ENCODE data around the gene SHD.
"Not testable (repeated sequence)": the region's sequence is repeated elsewhere in the genome, so short reads cannot be mapped to it uniquely, and the experiment has no call there.

SHD gene

DNA sequence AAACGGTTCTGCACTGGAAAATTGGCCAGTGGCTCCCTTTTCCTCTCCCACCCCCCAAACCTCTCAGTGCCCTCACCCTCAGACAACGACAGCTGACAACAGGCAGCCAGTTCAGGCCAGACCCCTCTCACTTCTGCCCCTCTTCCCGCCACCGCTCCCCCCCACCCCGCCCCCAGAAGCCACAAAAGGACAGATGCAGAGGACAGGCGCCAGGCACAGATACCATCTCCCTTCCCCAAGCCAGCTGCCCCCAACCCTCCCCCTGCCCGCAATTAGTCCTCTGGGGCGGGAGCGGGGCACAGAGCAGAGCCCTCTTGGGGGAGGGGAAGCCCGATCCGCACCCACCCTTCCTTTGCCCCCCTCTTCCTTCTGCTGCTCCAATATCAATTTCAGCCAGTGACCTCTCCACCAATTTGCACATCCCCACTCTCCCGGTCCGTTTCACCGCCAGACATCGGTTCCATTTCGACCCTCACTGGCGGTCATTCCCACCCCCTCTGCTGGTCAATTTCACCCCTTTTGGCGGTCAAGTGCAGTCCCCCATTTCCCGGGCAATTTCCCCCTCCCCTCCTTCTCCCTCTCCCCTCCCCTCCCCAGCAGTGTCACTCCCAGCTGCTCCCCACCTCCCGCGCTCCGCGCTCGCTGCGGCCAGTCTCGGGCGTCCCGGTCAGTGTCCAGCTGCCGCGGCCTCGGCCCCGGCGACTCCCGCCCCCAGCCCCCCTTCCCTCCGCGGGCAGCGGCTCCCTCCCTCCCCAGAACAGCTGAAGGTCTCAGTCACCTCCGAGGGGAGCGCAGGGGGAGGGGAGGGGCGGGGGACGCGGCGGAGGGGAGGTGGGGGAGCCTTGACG, at the start of gene SHD:
Gene SHD, plus strand, starts transcription at position 848 of the 848 bp plus-strand sequence. CDS start 798 bp downstream, outside the sequence.
- no peak for DNase-seq

DNA sequence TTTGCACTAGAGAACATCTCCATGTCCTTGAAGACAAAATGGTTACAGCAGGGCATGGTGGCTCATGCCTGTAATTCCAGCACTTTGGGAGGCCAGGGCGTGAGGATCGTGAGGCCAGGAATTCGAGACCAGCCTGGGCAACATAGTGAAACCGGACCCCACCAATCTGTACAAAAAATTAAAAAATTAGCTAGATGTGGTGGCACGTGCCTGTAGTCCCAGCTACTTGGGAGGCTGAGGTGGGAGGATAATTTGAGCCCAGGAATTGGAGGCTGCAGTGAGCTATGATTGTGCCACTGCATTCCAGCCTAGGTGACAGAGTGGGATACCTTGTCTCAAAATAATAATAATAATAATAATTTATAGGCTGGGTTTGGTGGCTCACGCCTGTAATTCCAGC, 48.8 kb upstream of the SHD start:
- not testable (repeated sequence) for DNase-seq

- not testable (repeated sequence) for DNase-seq
Measured at GRCh38 chr19:4231521-4231920, 47.5 kb upstream of the SHD start.

- DNase-seq = not testable (repeated sequence)
Measured at GRCh38 chr19:4232139-4232538, 46.9 kb upstream of the SHD start.

DNA sequence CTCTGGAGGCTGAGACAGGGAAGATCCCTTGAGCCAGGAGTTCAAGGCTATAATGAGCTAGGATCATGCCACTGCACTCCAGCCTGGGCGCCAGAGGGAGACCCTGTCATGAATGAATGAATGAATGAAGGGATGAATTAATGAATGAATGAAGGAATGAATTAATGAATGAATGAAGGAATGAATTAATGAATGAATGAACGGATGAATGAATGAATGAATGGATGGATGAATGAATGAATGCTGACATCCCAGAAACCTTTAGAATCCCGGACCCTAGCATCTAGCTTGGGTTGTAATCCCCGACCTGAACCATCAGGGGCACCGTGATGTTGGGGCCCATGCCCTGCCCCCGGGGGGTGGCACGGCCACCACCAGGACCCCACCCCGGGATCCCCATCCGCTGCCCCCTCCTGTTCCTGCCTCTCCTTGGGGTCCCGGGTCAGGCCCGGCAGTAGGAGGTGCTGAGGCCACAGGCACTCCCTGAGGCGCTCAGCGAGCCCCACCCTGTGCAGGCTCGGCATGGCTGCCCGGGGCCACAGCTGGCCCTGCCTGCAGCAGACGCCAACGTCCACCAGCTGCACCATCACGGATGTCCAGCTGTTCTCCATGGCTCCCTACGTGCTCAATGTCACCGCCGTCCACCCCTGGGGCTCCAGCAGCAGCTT, 46.3 kb upstream of the SHD start:
- no peak for DNase-seq

- DNase-seq = peak; percentile 0
Measured at GRCh38 chr19:4233282-4233853, 45.7 kb upstream of the SHD start.

DNA sequence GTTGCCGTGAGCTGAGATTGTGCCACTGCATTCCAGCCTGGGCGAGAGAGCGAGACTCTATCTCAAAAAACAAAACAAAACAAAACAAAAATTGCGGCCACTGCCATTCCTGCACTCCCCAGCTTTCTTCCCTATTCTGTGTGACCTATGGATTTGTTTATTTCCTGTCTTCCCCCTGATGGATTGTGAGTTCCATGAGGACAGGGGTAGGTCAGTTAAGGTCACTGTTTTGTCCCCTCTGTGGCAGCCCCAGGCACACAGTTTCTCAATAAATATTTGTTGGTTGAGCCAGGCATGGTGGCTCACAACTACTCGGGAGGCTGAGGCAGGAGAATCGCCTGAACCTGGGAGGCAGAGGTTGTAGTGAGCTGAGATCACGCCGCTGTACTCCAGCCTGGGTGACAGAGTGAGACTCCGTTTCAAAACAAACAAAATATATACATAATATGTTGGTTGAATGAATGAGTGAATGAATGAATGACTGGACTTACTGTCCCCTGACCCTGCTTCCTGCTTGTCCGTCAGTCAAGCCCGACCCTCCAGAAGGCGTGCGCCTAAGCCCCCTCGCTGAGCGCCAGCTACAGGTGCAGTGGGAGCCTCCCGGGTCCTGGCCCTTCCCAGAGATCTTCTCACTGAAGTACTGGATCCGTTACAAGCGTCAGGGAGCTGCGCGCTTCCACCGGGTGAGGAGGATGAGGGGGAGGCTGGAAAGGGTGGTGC, 44.8 kb upstream of the SHD start:
- no peak for DNase-seq

DNA sequence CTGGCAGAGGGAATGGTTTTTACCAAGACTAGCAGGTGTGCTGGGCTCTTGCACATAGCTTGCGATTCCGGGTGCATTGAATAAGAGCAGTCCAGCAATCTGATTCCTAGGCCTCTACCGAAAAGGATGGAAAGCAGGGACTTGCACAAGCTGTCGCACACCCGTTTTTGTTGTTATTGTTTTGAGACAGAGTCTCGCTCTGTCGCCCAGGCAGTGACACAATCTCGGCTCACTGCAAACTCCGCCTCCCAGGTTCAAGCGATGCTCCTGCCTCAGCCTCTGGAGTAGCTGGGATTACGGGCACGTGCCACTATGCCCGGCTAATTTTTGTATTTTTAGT, 44.2 kb upstream of the SHD start:
- DNase-seq = no peak

GRCh38 chr19:4237510-4237909, 41.6 kb upstream of the SHD start:
- DNase-seq = not testable (repeated sequence)

- DNase-seq = no peak
Measured at GRCh38 chr19:4238831-4239230, 40.2 kb upstream of the SHD start.

DNA sequence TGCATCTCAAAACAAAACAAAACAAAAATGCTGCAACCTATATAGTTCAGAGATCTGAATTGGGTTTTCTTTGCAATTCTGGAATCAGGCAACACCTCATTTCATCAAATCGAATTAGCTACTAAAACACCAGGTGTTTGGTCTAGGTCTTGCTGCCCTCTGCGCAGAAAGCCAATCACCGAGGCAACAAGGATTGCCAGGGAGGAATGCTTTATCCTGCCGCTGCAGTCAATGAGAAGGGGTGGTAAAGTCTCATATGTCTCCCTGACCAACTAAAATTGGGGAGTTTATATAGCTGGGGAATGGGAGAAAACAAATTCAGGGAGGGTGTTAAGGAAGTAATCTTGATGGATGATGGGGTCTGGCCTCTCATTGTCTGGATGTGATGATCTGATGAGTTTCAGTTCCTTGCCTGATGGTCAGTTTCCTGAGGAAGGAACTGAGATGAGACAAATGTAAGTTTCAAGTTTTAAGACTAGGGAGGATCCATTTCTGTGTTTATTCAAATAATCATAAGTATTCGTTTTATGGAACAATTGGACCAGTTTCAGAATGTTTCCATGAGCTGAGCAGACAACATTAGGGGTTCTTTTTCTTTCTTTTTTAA, 37.1 kb upstream of the SHD start:
- no peak for DNase-seq

DNA sequence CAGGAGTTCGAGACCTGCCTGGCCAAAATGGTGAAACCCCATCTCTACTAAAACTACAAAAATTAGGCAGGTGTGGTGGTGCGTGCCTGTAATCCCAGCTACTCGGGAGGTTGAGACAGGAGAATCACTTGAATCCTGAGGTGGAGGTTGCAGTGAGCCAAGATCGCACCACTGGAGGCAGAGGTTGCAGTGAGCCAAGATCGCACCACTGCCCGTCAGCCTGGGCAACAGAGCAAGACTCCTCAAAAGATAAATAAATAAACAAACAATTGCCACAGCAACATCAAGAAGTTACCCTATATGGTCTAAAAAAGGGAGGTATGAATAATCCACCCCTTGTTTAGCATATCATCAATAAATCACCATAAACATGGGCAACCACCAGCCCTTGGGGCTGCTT, 33.1 kb upstream of the SHD start:
- DNase-seq = not testable (repeated sequence)

GRCh38 chr19:4246767-4247593, 32.1 kb upstream of the SHD start, which contains the start of gene YJU2:
TSS of gene YJU2 (plus strand) at chr19:4247080. CDS start at chr19:4247147, 67 bp downstream.
- peak; percentile 88 for DNase-seq

- DNase-seq = no peak
Measured at GRCh38 chr19:4256563-4256962, 22.5 kb upstream of the SHD start.

DNA sequence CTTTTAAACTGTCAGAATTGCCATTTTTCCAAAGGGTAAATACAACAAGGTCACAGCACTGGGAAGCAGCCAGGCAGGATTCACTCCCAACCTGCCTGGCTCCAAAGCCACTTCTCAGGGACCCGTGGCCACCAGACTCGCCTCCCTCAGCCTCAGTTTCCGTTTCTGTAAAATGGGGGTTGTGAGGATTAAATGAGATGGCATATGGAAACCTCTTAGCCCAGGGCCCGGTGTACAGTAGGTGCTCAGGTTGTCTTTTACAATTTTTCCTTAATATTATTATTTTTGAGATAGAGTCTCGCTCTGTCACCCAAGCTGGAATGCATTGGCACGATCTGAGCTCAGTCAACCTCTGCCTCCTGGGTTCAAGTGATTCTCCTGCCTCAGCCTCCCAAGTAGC, 22.0 kb upstream of the SHD start:
- DNase-seq = no peak

DNA sequence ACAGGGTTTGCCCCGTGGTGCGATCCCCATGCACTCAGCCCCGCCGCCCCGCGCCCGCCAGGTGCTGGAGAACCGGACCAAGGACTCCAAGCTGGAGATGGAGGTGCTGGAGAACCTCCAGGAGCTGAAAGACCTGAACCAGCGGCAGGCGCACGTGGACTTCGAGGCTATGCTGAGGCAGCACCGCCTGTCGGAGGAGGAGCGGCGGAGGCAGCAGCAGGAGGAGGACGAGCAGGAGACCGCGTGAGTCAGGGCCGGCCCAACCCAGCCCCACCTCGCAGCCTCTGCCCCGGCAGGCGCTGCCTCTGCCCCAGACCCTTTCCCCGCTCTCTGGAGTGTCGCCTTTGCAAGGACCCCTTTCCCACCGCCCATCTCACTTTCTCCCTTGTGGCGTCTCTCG, 20.9 kb upstream of the SHD start:
- DNase-seq = no peak

GRCh38 chr19:4260613-4261191, 18.4 kb upstream of the SHD start:
- no peak for DNase-seq

DNA sequence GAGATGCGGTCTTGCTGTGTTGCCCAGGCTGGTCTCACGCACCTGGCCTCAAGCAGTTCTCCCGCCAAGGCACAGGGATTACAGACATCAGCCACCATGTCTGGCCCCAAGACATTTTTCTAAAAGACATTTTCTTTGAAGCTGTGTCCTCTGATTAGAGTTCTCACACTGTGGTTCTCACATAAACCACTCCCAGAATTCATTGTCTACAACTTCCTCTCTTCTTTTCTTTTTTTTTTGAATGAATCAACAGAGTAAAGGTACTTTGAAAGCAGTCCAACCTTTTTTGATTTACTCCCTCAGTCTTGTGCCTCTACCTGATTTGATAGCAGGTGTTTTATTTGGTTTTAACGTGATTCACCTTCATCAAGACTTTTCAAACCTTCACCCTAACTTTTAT, 14.3 kb upstream of the SHD start:
- DNase-seq = no peak

GRCh38 chr19:4266253-4267000, 12.6 kb upstream of the SHD start:
- no peak for DNase-seq

DNA sequence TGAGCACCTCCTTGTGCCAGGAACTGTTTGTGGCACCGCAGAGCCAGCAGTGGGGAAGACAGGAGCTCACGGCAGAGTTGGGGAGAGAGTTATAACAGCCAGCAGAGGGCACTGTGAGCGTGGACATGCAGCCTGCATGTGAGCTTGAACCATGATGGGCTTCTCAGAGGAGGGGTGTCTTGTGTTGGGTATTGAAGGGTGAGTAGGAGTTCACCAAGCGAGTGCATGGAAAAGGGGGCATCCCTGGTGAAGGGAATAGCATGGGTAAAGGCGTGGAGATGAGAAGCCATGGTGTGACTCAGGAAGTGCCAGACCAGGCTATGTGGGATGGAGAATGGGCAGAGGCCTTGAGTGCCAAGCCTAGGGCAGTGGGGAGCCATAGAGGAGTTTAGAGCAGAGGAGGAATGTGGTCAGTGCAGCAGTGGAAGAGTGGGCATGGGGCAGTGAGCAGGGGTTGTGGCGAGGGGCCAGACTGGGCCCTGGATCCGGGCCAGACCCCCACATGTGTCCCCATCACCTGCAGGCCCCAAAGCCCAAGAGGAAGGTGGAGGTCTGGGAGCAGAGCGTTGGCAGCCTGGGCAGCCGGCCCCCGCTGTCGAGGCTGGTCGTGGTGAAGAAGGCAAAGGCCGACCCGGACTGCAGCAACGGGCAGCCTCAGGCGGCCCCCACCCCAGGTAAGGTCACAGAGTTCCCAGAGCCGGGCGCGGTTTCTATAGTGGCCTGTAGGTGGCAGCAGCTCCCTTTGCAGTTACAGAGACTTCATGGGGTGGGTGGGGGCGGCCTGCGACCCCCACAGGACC, 11.8 kb upstream of the SHD start:
- DNase-seq = peak; percentile 11
